C1 segment of cervical spinal cord (tissue), 14 donors: Measurements from ENCODE around the gene DESI1.
"Not testable (repeated sequence)": the region's sequence is repeated elsewhere in the genome, so short reads cannot be mapped to it uniquely, and the experiment has no call there.

Experiments used
- DNase-seq, 14 donors: peaks; one replicate each; lab custom pipeline; 2025; lab: John Stamatoyannopoulos, UW

Gene DESI1

DNA sequence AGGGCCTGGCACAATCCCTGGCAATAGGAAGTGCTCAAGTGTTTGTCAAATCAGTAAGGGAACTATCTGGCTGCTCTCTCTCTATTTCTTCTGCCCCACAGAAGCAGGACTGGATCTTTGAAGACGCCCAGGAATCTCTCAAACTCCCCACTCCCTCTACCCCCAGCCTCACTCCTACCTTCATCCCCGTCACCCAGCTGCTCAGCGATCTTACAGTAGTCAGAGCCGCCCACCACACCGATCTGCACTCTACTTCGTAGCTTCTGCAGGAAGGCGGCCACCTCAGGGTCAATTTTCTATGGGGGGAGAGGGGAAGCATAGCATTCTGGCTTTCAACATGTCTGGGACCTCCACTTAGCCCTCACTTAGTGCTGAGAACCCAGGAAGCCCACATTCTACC, 34.9 kb downstream of the DESI1 start:
- DNase-seq = no peak

GRCh38 chr22:41584881-41585280, 36.0 kb downstream of the DESI1 start:
- no peak for DNase-seq

DNA sequence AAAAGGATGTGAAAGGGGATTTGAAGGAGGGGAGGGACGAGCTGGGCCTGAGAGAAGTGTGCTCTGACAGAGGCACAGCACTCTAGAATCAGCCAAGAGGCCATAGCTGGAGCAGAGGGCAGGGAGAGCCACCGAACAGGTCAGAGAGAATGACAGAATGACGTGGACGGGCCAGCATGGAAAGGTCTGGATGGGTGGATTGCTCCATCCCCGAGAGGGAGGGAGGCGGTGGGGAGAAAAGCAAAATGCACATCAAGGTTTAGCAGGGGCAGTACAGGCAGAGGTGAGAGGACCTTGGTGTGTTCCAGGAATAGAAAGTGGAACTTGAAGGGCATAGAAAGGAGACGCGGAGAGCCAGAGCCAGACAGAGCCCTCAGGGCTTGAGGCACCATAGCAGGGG, 38.1 kb downstream of the DESI1 start:
- DNase-seq = no peak

DNA sequence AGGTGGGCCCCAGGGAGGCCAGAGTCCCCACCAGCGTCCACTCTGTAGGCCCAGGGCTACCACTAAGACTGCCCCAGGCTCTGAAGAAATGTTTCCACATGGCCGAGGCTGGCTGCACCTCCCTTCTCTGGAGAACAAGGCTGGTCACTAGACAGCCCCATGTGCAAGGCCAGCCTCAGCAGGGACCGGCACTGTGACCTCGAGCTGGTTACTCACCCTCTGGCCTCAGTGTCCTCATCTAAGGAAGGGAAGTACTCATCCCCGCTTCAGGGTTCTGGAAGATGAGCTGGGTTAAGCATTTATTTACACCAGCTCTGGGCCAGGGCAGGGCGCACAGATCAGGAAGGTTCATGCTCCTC, 40.9 kb downstream of the DESI1 start:
- no peak for DNase-seq

DNA sequence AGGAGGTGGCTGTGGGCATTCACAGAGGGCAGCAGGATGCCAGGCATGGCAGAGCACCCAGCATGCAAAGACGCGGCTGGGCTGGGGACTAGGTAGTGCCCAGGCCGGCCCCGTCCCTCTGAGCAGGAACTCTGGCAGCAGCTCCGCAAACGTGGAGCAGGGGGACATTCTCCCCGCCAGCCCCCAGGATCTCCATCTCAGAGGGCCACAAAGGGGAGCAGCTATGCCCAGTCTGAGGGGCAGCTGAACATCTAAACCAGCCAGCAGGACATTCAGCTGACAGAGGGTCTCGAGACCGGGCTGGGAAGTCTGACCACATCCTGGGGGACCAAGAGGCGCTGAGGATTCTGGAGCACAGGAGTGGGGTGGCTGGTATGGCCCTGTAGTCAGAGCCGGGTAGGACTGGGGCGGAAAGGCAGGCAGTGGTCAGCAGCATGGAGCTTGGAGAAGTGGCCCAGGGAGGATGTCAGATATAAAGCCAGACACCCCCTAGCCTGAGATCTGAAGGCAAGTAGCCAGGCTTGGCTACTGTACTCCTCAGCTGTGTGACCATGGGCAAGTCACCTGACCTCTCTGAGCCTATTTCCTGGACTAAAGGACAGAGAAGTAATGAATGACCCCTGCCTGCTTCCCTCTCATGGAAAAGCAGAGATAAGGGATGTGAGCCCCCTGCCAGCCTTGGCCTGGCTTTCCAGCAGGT, 41.4 kb downstream of the DESI1 start:
- DNase-seq = no peak

- DNase-seq = no peak
These were observed 42.0 kb downstream of the DESI1 start for GRCh38 chr22:41578818-41579217.

- no peak for DNase-seq
These were observed 42.7 kb downstream of the DESI1 start for GRCh38 chr22:41578114-41578513.

- peak in 4 of 14 donors; percentile 9 to 59 (median 14) for DNase-seq
These were observed 44.0 kb downstream of the DESI1 start for GRCh38 chr22:41576877-41577276.

DNA sequence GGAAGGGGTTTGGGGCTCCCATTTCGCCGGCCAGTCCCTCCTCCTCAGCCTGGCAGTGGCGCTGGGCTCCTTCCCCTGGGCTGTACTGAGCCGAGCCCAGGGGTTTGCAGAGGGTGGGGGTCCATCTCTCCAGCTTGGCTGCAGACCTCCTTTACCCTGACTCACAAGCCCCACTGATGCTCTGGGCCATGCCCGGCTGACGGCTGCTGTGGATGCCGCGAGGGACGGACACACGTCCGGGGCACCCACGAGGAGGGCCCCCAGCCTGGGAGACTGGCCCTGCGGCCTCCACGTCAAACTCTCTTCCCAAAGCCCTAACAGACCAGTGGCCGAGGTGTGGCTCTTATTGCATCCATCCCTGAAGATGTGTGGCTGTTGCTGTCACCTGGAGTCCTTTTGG, 45.3 kb downstream of the DESI1 start:
- no peak for DNase-seq

- DNase-seq = peak in 7 of 14 donors; percentile 22 to 38 (median 35)
These were observed 45.9 kb downstream of the DESI1 start for GRCh38 chr22:41574847-41575381.

DNA sequence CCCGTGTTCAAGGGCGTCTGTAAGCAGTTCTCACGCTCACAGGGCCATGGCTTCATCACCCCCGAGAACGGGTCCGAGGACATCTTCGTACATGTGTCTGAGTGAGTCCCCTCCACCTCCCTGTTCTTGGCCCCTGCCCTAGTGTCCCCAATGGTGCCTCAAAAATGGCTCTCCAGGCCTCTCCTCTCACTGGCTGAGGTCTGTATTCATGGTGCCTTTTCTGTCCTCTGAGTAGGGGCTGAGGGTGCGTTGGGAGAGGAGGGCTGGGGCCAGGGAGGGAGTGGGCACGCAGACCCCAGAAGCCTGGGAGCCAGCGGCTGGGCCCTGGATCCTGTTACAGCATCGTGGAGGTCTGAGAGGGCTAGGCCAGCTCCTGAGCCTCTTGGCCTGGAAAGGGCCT, 47.2 kb downstream of the DESI1 start:
- DNase-seq = no peak

- DNase-seq = not testable (repeated sequence)
These were observed 48.5 kb downstream of the DESI1 start for GRCh38 chr22:41572305-41572704.

DNA sequence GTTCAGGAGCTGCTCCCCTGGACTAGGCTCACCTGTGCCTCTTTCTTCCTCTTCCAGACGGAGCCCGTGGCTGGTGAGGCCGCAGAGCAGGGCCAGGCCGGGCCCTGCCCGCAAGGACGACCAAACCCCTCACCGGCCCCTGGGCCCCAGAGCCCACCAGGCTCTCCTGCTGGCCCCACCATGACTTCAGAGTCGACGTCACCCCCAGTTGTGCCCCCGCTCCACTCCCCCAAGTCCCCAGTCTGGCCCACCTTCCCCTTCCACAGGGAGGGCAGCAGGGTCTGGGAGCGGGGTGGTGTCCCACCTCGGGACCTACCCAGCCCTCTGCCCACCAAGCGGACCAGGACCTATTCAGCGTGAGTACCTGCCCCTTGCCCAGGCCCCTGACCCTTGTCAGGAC, 49.1 kb downstream of the DESI1 start:
- DNase-seq = no peak

GRCh38 chr22:41570221-41570620, 50.6 kb downstream of the DESI1 start:
- no peak for DNase-seq

DNA sequence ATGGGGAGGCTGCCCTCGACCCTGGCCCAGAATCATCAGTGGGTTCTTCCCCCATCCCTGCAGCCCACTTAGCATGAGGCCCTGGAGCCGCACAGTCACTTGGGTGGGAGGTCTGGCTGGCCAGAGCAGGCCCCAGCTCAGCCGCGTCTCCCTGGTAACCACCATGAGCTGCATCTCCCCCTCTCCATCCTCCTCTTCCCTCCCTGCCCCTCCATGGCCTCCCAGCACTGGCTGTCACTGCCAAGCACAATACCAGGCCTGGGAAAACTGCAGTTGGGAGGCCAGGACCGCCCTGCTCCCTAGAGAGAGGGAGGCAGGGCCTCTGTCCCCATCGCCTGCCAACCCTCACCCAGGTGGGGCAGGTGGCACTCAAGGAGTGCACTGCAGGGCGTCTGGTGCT, 52.0 kb downstream of the DESI1 start:
- peak in 2 of 14 donors; percentile 25 to 29 for DNase-seq

GRCh38 chr22:41567512-41567768, 53.4 kb downstream of the DESI1 start:
- no peak for DNase-seq

DNA sequence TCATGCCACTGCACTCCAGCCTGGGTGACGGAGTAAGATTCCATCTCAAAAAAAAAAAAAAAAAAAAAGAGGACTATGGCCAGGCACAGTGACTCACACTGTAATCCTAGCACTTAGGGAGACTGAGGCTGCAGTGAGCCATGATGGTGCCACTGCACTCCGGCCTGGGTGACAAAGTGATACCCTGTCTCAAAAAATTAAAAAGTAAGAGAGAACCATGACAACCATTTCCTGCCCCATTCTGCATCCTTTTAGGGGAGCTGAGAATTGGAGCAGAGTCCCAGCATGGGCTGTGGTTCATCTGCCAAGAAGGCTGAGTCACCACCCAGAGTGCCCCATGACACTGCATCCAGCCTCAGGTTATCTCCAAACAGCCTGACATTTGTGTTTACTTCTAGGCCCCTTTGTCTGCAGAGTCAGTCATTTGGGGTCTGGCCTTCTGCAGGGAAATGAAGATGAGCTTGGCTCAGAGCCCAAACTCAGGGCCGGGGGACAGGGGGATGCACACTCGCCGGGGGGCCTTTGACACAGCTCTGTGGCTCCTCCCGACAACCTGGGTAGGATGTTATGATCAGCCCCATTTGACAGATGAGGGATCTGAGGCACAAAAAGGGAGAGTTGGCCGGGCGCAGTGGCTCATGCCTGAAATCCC, 55.3 kb downstream of the DESI1 start:
- peak in 6 of 14 donors; percentile 15 to 75 (median 20) for DNase-seq

GRCh38 chr22:41564563-41564962, 56.3 kb downstream of the DESI1 start:
- no peak for DNase-seq

GRCh38 chr22:41563051-41563711, 57.7 kb downstream of the DESI1 start:
- peak in 1 of 14 donors; percentile 44 for DNase-seq

DNA sequence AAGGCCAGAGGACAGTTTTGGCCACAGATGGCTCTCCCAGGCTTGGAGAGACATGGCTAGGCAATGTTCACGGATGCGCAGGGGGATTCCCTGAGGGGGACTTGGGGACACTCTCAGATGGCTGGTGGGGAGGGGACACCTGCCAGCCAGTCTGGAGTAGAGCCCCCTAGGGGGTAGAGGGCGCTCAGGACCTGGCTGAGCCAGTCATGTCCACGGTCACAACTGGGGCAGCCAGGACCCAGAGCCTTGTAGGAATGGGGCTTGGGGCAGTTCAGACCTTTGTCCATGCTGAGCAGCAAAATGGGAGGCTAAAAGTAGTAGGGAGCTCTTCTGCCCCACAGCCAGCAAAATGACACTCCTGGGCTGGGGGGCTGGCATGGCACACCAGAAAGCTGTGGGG, 58.4 kb downstream of the DESI1 start:
- no peak for DNase-seq

DNA sequence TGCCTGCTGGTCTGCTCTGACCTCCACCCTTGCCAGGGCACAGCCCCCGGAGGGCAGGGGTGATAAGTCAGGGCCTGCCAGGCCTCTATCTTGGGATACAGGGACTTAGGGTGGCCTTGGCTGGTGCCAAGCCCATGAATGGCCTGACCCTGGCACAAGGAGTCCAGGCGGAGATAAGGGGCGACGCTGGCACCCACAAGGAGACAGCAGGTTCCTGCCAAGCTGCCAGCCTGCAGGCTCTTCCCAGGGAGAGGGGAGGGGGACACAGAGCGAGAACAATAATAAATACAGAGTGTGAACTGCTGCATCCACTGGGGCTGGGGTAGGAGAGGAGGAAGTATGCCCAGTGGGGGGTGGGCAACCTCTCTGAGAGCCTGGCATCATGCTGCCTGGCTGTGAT, 59.1 kb downstream of the DESI1 start:
- peak in 1 of 14 donors; percentile 64 for DNase-seq

DNA sequence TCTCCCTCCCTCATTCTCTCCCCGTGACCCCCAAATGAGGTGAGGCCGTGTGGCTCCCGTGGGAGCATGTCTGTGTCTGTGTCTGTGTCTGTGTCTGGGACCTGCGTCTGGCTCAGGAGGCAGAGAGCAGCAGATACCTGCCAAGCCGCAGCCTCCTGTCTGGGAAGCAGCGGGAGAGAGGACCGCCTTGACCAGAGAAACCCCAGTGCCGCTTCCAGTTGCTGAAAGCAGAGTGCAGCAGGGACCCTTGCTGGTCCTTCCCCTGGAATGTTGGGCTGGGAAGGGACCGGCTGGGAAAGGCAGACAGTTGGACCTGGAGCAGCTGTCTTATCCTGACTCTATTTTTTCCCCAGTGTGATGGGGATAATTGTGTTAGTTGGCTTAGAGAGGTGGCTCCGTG, 59.5 kb downstream of the DESI1 start:
- peak in 2 of 14 donors; percentile 31 to 64 for DNase-seq

DNA sequence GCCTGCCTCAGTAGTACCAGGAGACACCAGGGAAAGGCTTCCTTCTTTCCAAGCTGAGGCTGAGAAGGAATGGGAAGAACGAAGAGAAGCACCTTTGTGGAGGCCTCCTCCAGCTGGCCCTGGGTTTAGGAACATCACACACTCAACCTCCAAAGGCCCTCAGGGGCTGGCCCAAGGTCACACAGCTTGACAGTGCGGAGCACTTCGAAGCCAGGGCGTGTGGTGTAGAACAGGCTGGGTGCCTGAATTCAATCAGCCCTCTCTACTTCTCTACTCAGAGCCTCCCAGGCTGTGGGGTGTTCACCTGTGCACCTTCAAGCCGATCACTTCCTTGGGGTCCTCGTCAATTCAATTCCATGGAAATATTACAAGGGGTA, 60.8 kb downstream of the DESI1 start:
- no peak for DNase-seq
